Heart right ventricle (tissue), 16 donors: ENCODE measurements around the gene CCT6B. TPM values are rescaled to one million over a fixed set of nuclear protein-coding genes. Genes with fewer than 3 reads are reported as not detected.

Experiments
- ATAC-seq, 8 donors: fragments of 200-7000 bp; cut with Tn5 transposase; one replicate each; pipeline ENCODE4 v1.9.1; 2020; ENCODE audit warnings: mild to moderate bottlenecking in 8 of 8, moderate library complexity in 8 of 8, moderate number of reproducible peaks in 1 of 8
- DNase-seq, 2 donors: peaks; one replicate each; pipeline ENCODE4 v3.0.0-alpha.2; 2020
- H3K27ac ChIP-seq, 10 donors: fragments of 200-600 bp; sonication (generic) in 2 of 10; one replicate each; pipeline versions ENCODE4 v1.5.0 to v1.8.0; 2020 to 2022; ENCODE audit warnings: mild to moderate bottlenecking in 3 of 10
- H3K27me3 ChIP-seq, 7 donors: fragments of 200-600 bp; one replicate each; pipeline ENCODE4 v1.8.0; 2021 to 2022; ENCODE audit warnings: mild to moderate bottlenecking in 2 of 7
- H3K36me3 ChIP-seq, 9 donors: fragments of 200-600 bp; sonication (generic) in 1 of 9; one replicate each; pipeline versions ENCODE4 v1.5.0 to v1.8.0; 2020 to 2022; ENCODE audit warnings: mild to moderate bottlenecking in 2 of 9
- H3K4me1 ChIP-seq, 9 donors: fragments of 200-600 bp; sonication (generic) in 1 of 9; one replicate each; pipeline versions ENCODE4 v1.5.0 to v1.8.0; 2020 to 2022; ENCODE audit warnings: mild to moderate bottlenecking in 4 of 9
- H3K4me3 ChIP-seq, 10 donors: fragments of 200-600 bp; sonication (generic) in 2 of 10; one replicate each; pipeline versions ENCODE4 v1.5.0 to v1.8.0; 2020 to 2022; ENCODE audit warnings: mild to moderate bottlenecking in 7 of 10, moderate library complexity in 2 of 10
- H3K9me3 ChIP-seq, 11 donors: fragments of 200-600 bp in 10 of 11; sonication (generic) in 2 of 11; one replicate each; pipeline versions ENCODE4 v1.5.0 to v1.8.0; 2013 to 2022; ENCODE audit warnings: mild to moderate bottlenecking in 2 of 11, control low read depth in 1 of 11, moderate library complexity in 1 of 11
- WGBS, 2 donors: extraction: QIAGEN DNeasy Blood & Tissue Kit; methylation state at CpG; one replicate each; pipeline ENCODE4 v1.1.7; 2013; ENCODE audit warnings: inconsistent platforms in 1 of 2; 5-methylcytosine and 5-hydroxymethylcytosine counted together
- intact Hi-C, 10 donors: fragments of 100-400 bp; cut with DNase I; formaldehyde crosslinking; loops; one replicate each; pipeline versions ENCODE4 v1.11.1 to v1.14.2; 2022
- polyA plus RNA-seq, 2 donors: library from polyadenylated mRNA; stranded (reverse); fragments of 200-250 nt; gene quantifications; one replicate each; pipeline ENCODE4 v1.2.3, GENCODE V29; 2013
- total RNA-seq, 10 donors: library from RNA; stranded (reverse); fragmentation: NEBNext Ultra II Directional in 3 of 10; extraction: Animal tissue kit (Norgen Biotek cat#: 25700) in 3 of 10; gene quantifications; one replicate each; pipeline versions ENCODE4 v1.2.1 to v1.2.4, GENCODE V29; 2021 to 2023
- TF ChIP-seq, protein P1 (sequence below), 9 donors: fragments of 200-600 bp; sonication (generic) in 2 of 9; IDR thresholded peaks; one replicate each; pipeline versions ENCODE4 v1.5.0 to v1.8.0; 2021 to 2022; ENCODE audit warnings: antibody characterized with exemption in 9 of 9, mild to moderate bottlenecking in 5 of 9, moderate library complexity in 1 of 9
- donor health status: Arrhythmogenic right ventricular cardiomyopathy.
- donor health status: ischemic (EF 13 %, LVEDD 7.1; RV severe dilation, severe dysfunction).
- donor health status: healthy with polysubstance abuse.
- donor health status: DM: no; HTN: yes; CAD: no.
- donor health status: DM: no; HTN: no; CAD: no.
- donor health status: ischemic (EF 25% LVEDD 6.9; RV normal size, moderate dysfunction).
- donor health status: ischemic (EF 25% LVEDD 5.7; RV mildly dilated, moderate dysfunction).
- donor health status: healthy.
- donor health status: DM: yes; HTN: yes; CAD: no.
- donor health status: Ischemic cardiomyopathy.
- donor health status: ischemic (EF 35%, LVEDD 5.7; RV mildly dilated, moderate dysfunction).
- donor health status: nonischemic (EF 11% LVEDD 7.7; RV severe dilation, severe dysfunction).
- donor health status: DM: yes; HTN: yes; CAD: no.
- donor health status: PGD.
- donor health status: ischemic (EF 29% LVEDD 5.4; RV normal size, mild dysfunction).
- donor health status: nonischemic (EF 23%, LVEDD 6.1; RV moderate dilation, normal function).

CCT6B gene
- total and polyA plus RNA-seq, 12 donors = 0.67 to 2.8 (median 1.6) TPM

DNA sequence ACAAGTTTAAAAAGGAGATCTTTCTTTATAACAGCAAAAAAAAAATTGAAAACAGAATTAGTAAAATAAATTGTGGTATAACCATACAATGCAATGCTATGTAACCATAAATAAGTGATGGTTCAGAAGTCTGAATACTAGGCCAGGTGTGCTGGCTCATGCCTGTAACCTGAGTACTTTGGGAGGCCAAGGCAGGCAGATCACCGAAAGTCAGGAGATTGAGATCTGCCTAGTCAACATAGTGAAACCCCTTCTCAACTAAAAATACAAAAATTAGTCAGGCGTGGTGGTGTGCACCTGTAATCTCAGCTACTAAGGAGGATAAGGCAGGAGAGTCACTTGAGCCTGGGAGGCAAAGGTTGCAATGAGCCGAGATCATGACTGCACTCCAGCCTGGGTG is 34.6 kb downstream of the CCT6B start:
- H3K36me3 ChIP-seq = no peaks in the 10 kb centered on the region
- intact Hi-C loops = loop anchor here in 1 of 10 donors (10.0 kb wide), 1 partner anchor 62 kb away; no protein-coding TSS in a partner anchor
- no peak for DNase-seq
- TF ChIP-seq, protein P1, sequence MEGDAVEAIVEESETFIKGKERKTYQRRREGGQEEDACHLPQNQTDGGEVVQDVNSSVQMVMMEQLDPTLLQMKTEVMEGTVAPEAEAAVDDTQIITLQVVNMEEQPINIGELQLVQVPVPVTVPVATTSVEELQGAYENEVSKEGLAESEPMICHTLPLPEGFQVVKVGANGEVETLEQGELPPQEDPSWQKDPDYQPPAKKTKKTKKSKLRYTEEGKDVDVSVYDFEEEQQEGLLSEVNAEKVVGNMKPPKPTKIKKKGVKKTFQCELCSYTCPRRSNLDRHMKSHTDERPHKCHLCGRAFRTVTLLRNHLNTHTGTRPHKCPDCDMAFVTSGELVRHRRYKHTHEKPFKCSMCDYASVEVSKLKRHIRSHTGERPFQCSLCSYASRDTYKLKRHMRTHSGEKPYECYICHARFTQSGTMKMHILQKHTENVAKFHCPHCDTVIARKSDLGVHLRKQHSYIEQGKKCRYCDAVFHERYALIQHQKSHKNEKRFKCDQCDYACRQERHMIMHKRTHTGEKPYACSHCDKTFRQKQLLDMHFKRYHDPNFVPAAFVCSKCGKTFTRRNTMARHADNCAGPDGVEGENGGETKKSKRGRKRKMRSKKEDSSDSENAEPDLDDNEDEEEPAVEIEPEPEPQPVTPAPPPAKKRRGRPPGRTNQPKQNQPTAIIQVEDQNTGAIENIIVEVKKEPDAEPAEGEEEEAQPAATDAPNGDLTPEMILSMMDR (IDR thresholded peaks at IDR 0.05) = no peak
- no peak for ATAC-seq
- H3K4me3 ChIP-seq = no peak overlapping the region
- no peak overlapping the region for H3K27ac ChIP-seq
- no peaks in the 10 kb centered on the region for H3K4me1 ChIP-seq
- no peaks in the 10 kb centered on the region for H3K9me3 ChIP-seq
- H3K27me3 ChIP-seq = no peaks in the 10 kb centered on the region
- 90 to 92% methylated on average over 3 of the region's 3 CpGs for WGBS, 2 donors

DNA sequence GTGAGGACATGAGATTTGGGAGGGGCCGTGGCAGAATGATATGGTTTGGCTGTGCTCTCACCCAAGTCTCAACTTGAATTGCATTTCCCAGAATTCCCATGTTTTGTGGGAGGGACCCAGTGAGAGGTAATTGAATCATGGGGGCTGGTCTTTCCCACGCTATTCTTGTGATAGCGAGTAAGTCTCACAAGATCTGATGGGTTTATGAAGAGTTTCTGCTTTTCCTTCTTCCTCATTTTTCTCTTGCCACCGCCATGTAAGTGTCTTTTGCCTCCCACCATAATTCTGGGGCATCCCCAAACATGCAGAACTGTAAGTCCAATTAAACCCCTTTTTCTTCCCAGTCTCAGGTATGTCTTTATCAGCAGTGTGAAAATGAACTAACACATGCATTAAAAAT is 40.6 kb downstream of the CCT6B start:
- WGBS, 2 donors = 90% methylated on average over 4 of the region's 4 CpGs
- H3K27ac ChIP-seq = no peak overlapping the region
- no peaks in the 10 kb centered on the region for H3K4me1 ChIP-seq
- no peak for ATAC-seq
- H3K27me3 ChIP-seq = no peaks in the 10 kb centered on the region
- TF ChIP-seq, protein P1 (IDR thresholded peaks at IDR 0.05) = no peak
- no peak for DNase-seq
- no peak overlapping the region for H3K4me3 ChIP-seq
- no peaks in the 10 kb centered on the region for H3K36me3 ChIP-seq
- intact Hi-C loops = loop anchor here in 1 of 10 donors (10.0 kb wide), 1 partner anchor 56 kb away; no protein-coding TSS in a partner anchor
- H3K9me3 ChIP-seq = no peaks in the 10 kb centered on the region

DNA sequence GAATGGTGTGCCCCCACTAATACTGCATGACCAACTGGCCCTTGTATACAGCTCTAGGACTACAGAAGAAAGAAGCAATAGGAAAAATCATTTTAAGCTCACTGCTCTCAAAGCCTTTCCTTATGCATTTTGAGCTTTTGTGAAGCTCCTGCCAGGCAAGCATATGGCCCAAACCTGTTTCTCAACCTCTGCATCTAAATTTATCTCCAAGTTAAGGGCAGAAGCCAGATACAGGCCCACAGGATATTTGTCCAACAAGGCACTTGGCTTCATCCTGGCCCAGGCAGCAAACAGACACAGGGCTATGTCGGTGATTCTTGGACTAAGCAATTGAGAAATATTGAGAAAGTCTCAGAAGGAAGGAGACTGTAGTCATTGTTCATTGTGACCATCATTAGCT is 43.9 kb downstream of the CCT6B start:
- WGBS, 2 donors = 75 to 97% methylated on average over 1 of the region's 1 CpG

DNA sequence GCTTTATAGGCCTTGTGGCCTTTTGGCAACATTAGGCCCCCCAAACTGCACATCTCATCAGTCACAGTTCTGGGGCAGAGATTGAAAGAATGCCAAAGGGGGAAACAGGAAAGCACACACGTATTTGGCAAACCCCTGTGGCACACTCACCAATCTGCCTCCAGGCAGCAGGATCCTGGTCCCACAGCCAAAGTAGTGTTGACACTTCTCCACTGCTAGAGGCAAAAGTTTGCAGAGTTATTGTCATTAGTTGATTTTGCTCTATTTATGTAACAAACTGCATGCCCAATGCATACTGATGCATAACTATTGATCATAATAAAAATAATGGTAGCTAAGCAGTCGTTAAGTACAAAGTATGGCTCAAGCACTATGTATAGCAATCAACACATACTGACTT is 45.1 kb downstream of the CCT6B start:
- intact Hi-C loops = no loop called here
- WGBS, 2 donors = 62 to 68% methylated on average over 2 of the region's 2 CpGs
- Histone ChIP-seq H3K36me3 (no peaks in the 10 kb centered on the region), H3K27ac (no peak overlapping the region), H3K27me3 (no peaks in the 10 kb centered on the region), H3K4me1 (no peaks in the 10 kb centered on the region), H3K4me3 (no peak overlapping the region), H3K9me3 (peaks cover 0 to 9% (median 0%) of the 10 kb centered on the region in 11 donors)
- ATAC-seq (no peak), DNase-seq (no peak)
- TF ChIP-seq, protein P1 (IDR thresholded peaks at IDR 0.05) = no peak

More for the DNA sequence above, 43.9 kb downstream of the CCT6B start:
- Histone ChIP-seq H3K36me3 (no peaks in the 10 kb centered on the region), H3K27ac (no peak overlapping the region), H3K4me3 (no peak overlapping the region), H3K9me3 (peaks cover 0 to 9% (median 0%) of the 10 kb centered on the region in 11 donors), H3K4me1 (no peaks in the 10 kb centered on the region), H3K27me3 (no peaks in the 10 kb centered on the region)
- TF ChIP-seq, protein P1 (IDR thresholded peaks at IDR 0.05) = no peak
- DNase-seq (no peak), ATAC-seq (no peak)
- intact Hi-C loops = no loop called here
